H9 (cell line): Measurements from ENCODE around the gene TXNL4A. TPM values are rescaled to one million over a fixed set of nuclear protein-coding genes. Genes with fewer than 3 reads are reported as not detected.

Experiments
- DNase-seq: peaks from one replicate; pipeline ENCODE4 v3.0.0-alpha.2; 2017
- H2AFZ ChIP-seq: one replicate; pipeline ENCODE4 v1.6.1; 2013; ENCODE audit warnings: mild to moderate bottlenecking, low read length, control low read depth, moderate library complexity
- H2AK5ac ChIP-seq: 2 replicates; pipeline ENCODE4 v1.6.1; 2013; ENCODE audit warnings: low read length, control low read depth, mixed read lengths; ENCODE audit not compliant: insufficient read length
- H2BK120ac ChIP-seq: one replicate; pipeline ENCODE4 v1.6.1; 2013; ENCODE audit warnings: low read depth, mild to moderate bottlenecking, low read length, control low read depth, inconsistent platforms; ENCODE audit not compliant: poor library complexity, severe bottlenecking
- H2BK12ac ChIP-seq: 2 replicates; pipeline ENCODE4 v1.6.1; 2013; ENCODE audit warnings: low read length, control low read depth, mixed read lengths, low read depth; ENCODE audit not compliant: insufficient read length
- H2BK15ac ChIP-seq: 2 replicates; pipeline ENCODE4 v1.6.1; 2013; ENCODE audit warnings: low read depth, low read length, control low read depth
- H2BK20ac ChIP-seq: one replicate; pipeline ENCODE4 v1.6.1; 2013; ENCODE audit warnings: low read depth, mild to moderate bottlenecking, low read length, control low read depth, inconsistent platforms; ENCODE audit not compliant: poor library complexity, severe bottlenecking
- H2BK5ac ChIP-seq: 2 replicates; pipeline ENCODE4 v1.6.1; 2013; ENCODE audit warnings: low read length, control low read depth, mixed read lengths; ENCODE audit not compliant: insufficient read length
- H3K14ac ChIP-seq: 2 replicates; pipeline ENCODE4 v1.6.1; 2013; ENCODE audit warnings: low read length, control low read depth; ENCODE audit not compliant: insufficient read depth
- H3K18ac ChIP-seq: 2 replicates; pipeline ENCODE4 v1.6.1; 2013; ENCODE audit warnings: low read depth, mild to moderate bottlenecking, mixed read lengths, low read length, control low read depth; ENCODE audit not compliant: insufficient read length
- H3K23ac ChIP-seq: 2 replicates; pipeline ENCODE4 v1.6.1; 2013; ENCODE audit warnings: low read length, control low read depth, mixed read lengths, low read depth; ENCODE audit not compliant: insufficient read length
- H3K23me2 ChIP-seq: 2 replicates; pipeline ENCODE4 v1.6.1; 2013; ENCODE audit warnings: low read depth, mild to moderate bottlenecking, mixed read lengths, low read length, control low read depth; ENCODE audit not compliant: insufficient read length, poor library complexity, severe bottlenecking
- H3K27ac ChIP-seq: 2 replicates; pipeline ENCODE4 v1.5.1; 2013; ENCODE audit warnings: low read length, control low read depth, mixed read lengths, low read depth; ENCODE audit not compliant: insufficient read length
- H3K27me3 ChIP-seq: 2 replicates; pipeline ENCODE4 v1.6.1; 2013; ENCODE audit warnings: low read length, control low read depth, inconsistent platforms; ENCODE audit not compliant: insufficient read depth
- H3K4ac ChIP-seq: 2 replicates; pipeline ENCODE4 v1.6.1; 2013; ENCODE audit warnings: low read depth, mild to moderate bottlenecking, control low read depth, inconsistent platforms, low read length, moderate library complexity
- H3K4me1 ChIP-seq: 2 replicates; pipeline ENCODE4 v1.6.1; 2013; ENCODE audit warnings: low read length, control low read depth, inconsistent platforms; ENCODE audit not compliant: insufficient read depth
- H3K4me2 ChIP-seq: 2 replicates; pipeline ENCODE4 v1.6.1; 2013; ENCODE audit warnings: low read length, control low read depth, mixed read lengths; ENCODE audit not compliant: insufficient read length, insufficient read depth
- H3K56ac ChIP-seq: 2 replicates; pipeline ENCODE4 v1.6.1; 2013; ENCODE audit warnings: low read depth, mild to moderate bottlenecking, mixed read lengths, low read length, control low read depth; ENCODE audit not compliant: insufficient read length
- H3K79me1 ChIP-seq: 2 replicates; pipeline ENCODE4 v1.6.1; 2013; ENCODE audit warnings: low read depth, mild to moderate bottlenecking, moderate library complexity, low read length, control low read depth, inconsistent platforms; ENCODE audit not compliant: insufficient read depth, poor library complexity, severe bottlenecking
- H3K79me2 ChIP-seq: 2 replicates; pipeline ENCODE4 v1.6.1; 2013; ENCODE audit warnings: low read length, control low read depth, inconsistent platforms; ENCODE audit not compliant: insufficient read depth
- H3K9ac ChIP-seq: 2 replicates; pipeline ENCODE4 v1.6.1; 2013; ENCODE audit warnings: low read length, control low read depth, mixed read lengths; ENCODE audit not compliant: insufficient read length; ENCODE audit errors: extremely low read depth
- H3K9me3 ChIP-seq: one replicate; pipeline ENCODE4 v1.6.1; 2013; ENCODE audit warnings: low read depth, low read length, inconsistent platforms; ENCODE audit not compliant: control insufficient read depth
- H3T11ph ChIP-seq: one replicate; pipeline ENCODE4 v1.6.1; 2013; ENCODE audit warnings: mild to moderate bottlenecking, low read length, control low read depth, inconsistent platforms
- H4K20me1 ChIP-seq: one replicate; pipeline ENCODE4 v1.6.1; 2013; ENCODE audit not compliant: control insufficient read depth, insufficient read length, insufficient read depth
- H4K5ac ChIP-seq: 2 replicates; pipeline ENCODE4 v1.6.1; 2013; ENCODE audit warnings: low read depth, mild to moderate bottlenecking, mixed read lengths, low read length, control low read depth; ENCODE audit not compliant: insufficient read length
- H4K8ac ChIP-seq: replicated peaks from 2 replicates; pipeline ENCODE4 v1.6.1; 2013; ENCODE audit warnings: low read length, control low read depth, mixed read lengths, low read depth; ENCODE audit not compliant: insufficient read length
- H4K91ac ChIP-seq: 2 replicates; pipeline ENCODE4 v1.6.1; 2013; ENCODE audit warnings: low read depth, mild to moderate bottlenecking, moderate library complexity, mixed read lengths, low read length, control low read depth; ENCODE audit not compliant: insufficient read length
- H3K27ac Mint-ChIP-seq, 3 experiments: 2 replicates in 2 of 3; 3 replicates in 1 of 3; pipeline ENCODE4 v1.8.0; 2020 to 2021; ENCODE audit warnings: mixed read lengths in 3 of 3, mild to moderate bottlenecking in 1 of 3, moderate library complexity in 1 of 3
- H3K27me3 Mint-ChIP-seq: 2 replicates; pipeline ENCODE4 v1.8.0; 2021; ENCODE audit warnings: low read depth, mild to moderate bottlenecking, moderate library complexity, mixed read lengths
- H3K36me3 Mint-ChIP-seq, 3 experiments: 2 replicates in 2 of 3; 3 replicates in 1 of 3; pipeline ENCODE4 v1.8.0; 2020 to 2021; ENCODE audit warnings: low read depth in 3 of 3, mixed read lengths in 3 of 3; ENCODE audit not compliant: insufficient read depth in 1 of 3
- H3K4me1 Mint-ChIP-seq, 2 experiments: 2 replicates each; pipeline ENCODE4 v1.8.0; 2020; ENCODE audit warnings: mixed read lengths in 2 of 2
- H3K4me3 Mint-ChIP-seq, 2 experiments: 2 replicates in 1 of 2; 3 replicates in 1 of 2; pipeline ENCODE4 v1.8.0; 2020 to 2021; ENCODE audit warnings: mild to moderate bottlenecking in 2 of 2, mixed read lengths in 2 of 2, moderate library complexity in 1 of 2
- H3K9me3 Mint-ChIP-seq, 2 experiments: 2 replicates in 1 of 2; 3 replicates in 1 of 2; pipeline ENCODE4 v1.8.0; 2020; ENCODE audit warnings: mild to moderate bottlenecking in 2 of 2, mixed read lengths in 2 of 2, moderate library complexity in 1 of 2
- WGBS: extraction: QIAGEN DNeasy Blood & Tissue Kit; methylation state at CpG from one replicate; pipeline ENCODE4 v1.1.7; 2013; ENCODE audit warnings: missing lambda C conversion rate, low lambda C conversion rate, mixed read lengths; ENCODE audit not compliant: insufficient read length; ENCODE audit errors: extremely low coverage; 5-methylcytosine and 5-hydroxymethylcytosine counted together
- total RNA-seq: library from RNA; stranded (reverse); gene quantifications from 2 replicates; pipeline ENCODE4 v1.2.1, GENCODE V29; 2021
- TF ChIP-seq, protein P1 (sequence below): fragments of 200-600 bp; sonication (generic); conservative IDR thresholded peaks from 3 replicates; pipeline ENCODE4 v1.8.0; 2021; ENCODE audit warnings: antibody characterized with exemption, mild to moderate bottlenecking

The TXNL4A gene
- total RNA-seq, 1 experiment from 2014 or later = 163 TPM

DNA sequence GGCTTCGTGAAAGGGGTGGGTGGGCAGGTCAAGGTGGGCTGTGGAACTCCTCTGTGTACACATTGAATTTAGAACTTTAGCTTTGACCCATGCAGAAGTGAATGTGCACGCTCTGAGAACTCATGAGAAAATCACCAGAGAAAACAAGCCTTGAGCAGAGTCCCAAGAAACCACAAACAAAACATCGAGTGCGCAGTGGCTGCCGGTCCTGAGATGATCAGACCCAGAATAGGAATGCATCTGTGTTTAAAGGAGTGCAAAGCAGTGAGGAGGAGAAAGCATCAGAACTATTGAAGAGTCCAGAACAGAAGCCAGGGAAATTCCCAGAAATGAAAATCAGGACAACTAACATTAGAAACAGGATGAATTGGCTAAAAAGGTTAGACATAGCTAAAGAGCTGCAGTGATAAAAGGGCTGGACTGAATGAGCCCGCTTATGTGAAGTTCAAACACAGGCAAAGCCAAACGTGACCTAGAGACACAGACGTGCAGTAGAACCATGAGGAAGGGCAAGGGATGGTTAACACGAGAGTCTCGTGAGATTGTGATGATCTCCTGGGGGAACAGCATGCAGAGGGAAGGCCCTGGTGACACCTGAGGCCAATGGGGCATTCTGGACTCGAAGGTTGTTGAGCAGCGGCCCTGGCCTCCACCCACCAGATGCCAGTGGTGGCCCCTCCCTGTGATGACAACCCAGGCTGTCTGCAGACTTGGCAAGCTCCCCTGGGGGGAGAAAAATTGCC lies 16.4 kb upstream of the TXNL4A start:
- no peaks in the 10 kb centered on the region for H3K27me3 ChIP-seq
- no peaks in the 10 kb centered on the region for H3K9me3 ChIP-seq
- H2AFZ ChIP-seq = no peak overlapping the region
- no CpG with 5 or more reads among the region's 12 CpGs for WGBS
- H4K8ac ChIP-seq = no peak overlapping the region
- H3K36me3 Mint-ChIP-seq = peaks cover 12 to 40% (median 14%) of the 10 kb centered on the region in 3 experiments
- H4K91ac ChIP-seq = no peak overlapping the region
- no peak overlapping the region for H2AK5ac ChIP-seq
- no peak overlapping the region for H3K4ac ChIP-seq
- H3T11ph ChIP-seq = no peak overlapping the region
- no peaks in the 10 kb centered on the region for H3K79me1 ChIP-seq
- TF ChIP-seq, protein P1, sequence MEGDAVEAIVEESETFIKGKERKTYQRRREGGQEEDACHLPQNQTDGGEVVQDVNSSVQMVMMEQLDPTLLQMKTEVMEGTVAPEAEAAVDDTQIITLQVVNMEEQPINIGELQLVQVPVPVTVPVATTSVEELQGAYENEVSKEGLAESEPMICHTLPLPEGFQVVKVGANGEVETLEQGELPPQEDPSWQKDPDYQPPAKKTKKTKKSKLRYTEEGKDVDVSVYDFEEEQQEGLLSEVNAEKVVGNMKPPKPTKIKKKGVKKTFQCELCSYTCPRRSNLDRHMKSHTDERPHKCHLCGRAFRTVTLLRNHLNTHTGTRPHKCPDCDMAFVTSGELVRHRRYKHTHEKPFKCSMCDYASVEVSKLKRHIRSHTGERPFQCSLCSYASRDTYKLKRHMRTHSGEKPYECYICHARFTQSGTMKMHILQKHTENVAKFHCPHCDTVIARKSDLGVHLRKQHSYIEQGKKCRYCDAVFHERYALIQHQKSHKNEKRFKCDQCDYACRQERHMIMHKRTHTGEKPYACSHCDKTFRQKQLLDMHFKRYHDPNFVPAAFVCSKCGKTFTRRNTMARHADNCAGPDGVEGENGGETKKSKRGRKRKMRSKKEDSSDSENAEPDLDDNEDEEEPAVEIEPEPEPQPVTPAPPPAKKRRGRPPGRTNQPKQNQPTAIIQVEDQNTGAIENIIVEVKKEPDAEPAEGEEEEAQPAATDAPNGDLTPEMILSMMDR = no peak
- no peak overlapping the region for H2BK20ac ChIP-seq
- H3K4me3 Mint-ChIP-seq = no peak overlapping the region; a peak in 1 of 5 replicates
- H3K27me3 Mint-ChIP-seq = peaks cover 9% of the 10 kb centered on the region
- H3K23ac ChIP-seq = no peak overlapping the region
- no peaks in the 10 kb centered on the region for H3K79me2 ChIP-seq
- H4K5ac ChIP-seq = no peak overlapping the region
- peaks cover 58 to 59% of the 10 kb centered on the region in 2 experiments for H3K9me3 Mint-ChIP-seq
- no peaks in the 10 kb centered on the region; the same call in 1 of the 2 replicates for H3K4me1 ChIP-seq
- H3K4me1 Mint-ChIP-seq = peaks cover 13 to 20% of the 10 kb centered on the region in 2 experiments
- no peak overlapping the region for H3K4me2 ChIP-seq
- H4K20me1 ChIP-seq = no peaks in the 10 kb centered on the region
- no peak overlapping the region for H3K27ac Mint-ChIP-seq
- DNase-seq = no peak
- no peak overlapping the region for H3K9ac ChIP-seq
- no peak overlapping the region for H2BK5ac ChIP-seq
- no peak overlapping the region for H2BK15ac ChIP-seq
- no peak overlapping the region for H2BK12ac ChIP-seq
- H3K27ac ChIP-seq = no peak overlapping the region
- no peak overlapping the region for H3K14ac ChIP-seq
- no peaks in the 10 kb centered on the region for H3K23me2 ChIP-seq
- H3K56ac ChIP-seq = no peak overlapping the region
- no peak overlapping the region for H3K18ac ChIP-seq
- H2BK120ac ChIP-seq = no peak overlapping the region
